ENCODE measurements around the gene SHCBP1. TPM values are rescaled to one million over a fixed set of nuclear protein-coding genes. Genes with fewer than 3 reads are reported as not detected.

The SHCBP1 gene
- total RNA-seq, 1 donor from 2014 or later, result 18.7 TPM

DNA sequence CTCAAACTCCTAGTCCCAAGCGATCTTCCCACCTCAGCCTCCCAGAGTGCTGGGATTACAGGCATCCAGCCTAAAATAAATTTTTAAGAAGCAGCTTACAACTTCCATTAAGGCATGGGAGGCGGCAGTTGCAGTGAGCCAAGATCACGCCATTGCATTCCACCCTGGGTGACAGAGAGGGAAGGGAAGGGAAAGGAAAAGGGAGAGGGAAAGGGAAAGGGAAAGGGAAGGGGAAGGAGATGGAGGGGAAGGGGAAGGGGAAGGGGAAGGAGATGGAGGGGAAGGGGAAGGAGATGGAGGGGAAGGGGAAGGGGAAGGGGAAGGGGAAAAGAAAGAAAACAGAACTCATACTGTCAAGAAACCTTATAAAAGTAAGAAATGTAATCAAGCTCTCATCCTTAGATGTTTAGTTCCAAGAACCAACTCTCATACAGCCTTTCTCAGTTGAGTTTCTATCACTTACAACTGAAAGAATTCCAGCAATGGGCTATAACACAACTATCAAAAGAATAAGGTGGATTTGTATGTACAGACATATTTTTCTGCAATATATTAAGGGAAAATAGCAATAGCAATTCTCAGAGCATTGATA lies 43.1 kb downstream of the SHCBP1 start:
- Histone ChIP-seq H3K27ac (no peak overlapping the region), H4K20me1 (ENCODE audit: low read depth) (no peaks in the 10 kb centered on the region), H3K27me3 (no peaks in the 10 kb centered on the region), H3K4me2 (no peak overlapping the region), H2AFZ (replicated peaks) (no peak overlapping the region), H3K9me3 (ENCODE audit: low read depth) (no peaks in the 10 kb centered on the region), H3K4me3 (no peak overlapping the region), H3K9ac (no peak overlapping the region), H3K79me2 (ENCODE audit: low read depth) (no peaks in the 10 kb centered on the region), H3K36me3 (peaks cover 4% of the 10 kb centered on the region), H3F3A (ENCODE audit: low read depth) (no peaks in the 10 kb centered on the region), H3K4me1 (no peaks in the 10 kb centered on the region)
- no peak overlapping the region for H3K27ac Mint-ChIP-seq
- H3K4me1 Mint-ChIP-seq, result no peaks in the 10 kb centered on the region
- H3K9me3 Mint-ChIP-seq, result no peaks in the 10 kb centered on the region
- H3K27me3 Mint-ChIP-seq (ENCODE audit: insufficient read depth, low read depth), result peaks cover 2% of the 10 kb centered on the region
- DNase-seq (ENCODE audit: low spot score), result no peak
- H3K36me3 Mint-ChIP-seq, result peaks cover 8% of the 10 kb centered on the region
- H3K4me3 Mint-ChIP-seq, result no peak overlapping the region
- TF ChIP-seq EZH2 (IDR thresholded peaks at IDR 0.05) (no peak), CTCF (IDR thresholded peaks at IDR 0.05) (no peak), EZH2phosphoT487 (IDR thresholded peaks at IDR 0.05) (no peak)

DNA sequence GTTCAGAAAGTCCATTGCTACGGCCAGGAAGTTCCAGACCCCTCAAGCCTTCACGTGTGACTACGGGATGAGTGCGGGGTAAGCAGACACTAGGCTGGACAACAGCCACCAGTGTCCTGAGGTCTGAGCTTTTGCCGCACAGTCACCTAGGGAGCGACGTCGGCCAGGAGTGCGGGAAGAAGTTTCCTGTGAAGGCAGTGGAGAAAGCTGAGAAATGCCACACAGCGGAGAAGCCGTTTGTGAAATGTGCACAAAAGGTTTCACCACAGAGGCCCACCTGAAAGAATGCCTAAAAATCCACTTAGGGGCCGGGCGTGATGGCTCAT lies 47.4 kb downstream of the SHCBP1 start:
- no peak overlapping the region for H2AFZ ChIP-seq (replicated peaks)
- H3K36me3 Mint-ChIP-seq, result no peaks in the 10 kb centered on the region
- H3K9ac ChIP-seq, result no peak overlapping the region
- no peak overlapping the region for H3K4me3 ChIP-seq
- no peak overlapping the region for H3K27ac Mint-ChIP-seq
- no peaks in the 10 kb centered on the region for H3K79me2 ChIP-seq (ENCODE audit: low read depth)
- no peaks in the 10 kb centered on the region for H3F3A ChIP-seq (ENCODE audit: low read depth)
- no peaks in the 10 kb centered on the region for H3K4me1 ChIP-seq
- DNase-seq (ENCODE audit: low spot score), result no peak
- H3K9me3 Mint-ChIP-seq, result peaks cover 6% of the 10 kb centered on the region
- no peak overlapping the region for H3K4me2 ChIP-seq
- TF ChIP-seq EZH2phosphoT487 (IDR thresholded peaks at IDR 0.05), result no peak
- no peak for TF ChIP-seq EZH2 (IDR thresholded peaks at IDR 0.05)
- TF ChIP-seq CTCF (IDR thresholded peaks at IDR 0.05), result no peak
- no peaks in the 10 kb centered on the region for H3K27me3 Mint-ChIP-seq (ENCODE audit: insufficient read depth, low read depth)
- no peaks in the 10 kb centered on the region for H3K4me1 Mint-ChIP-seq
- H4K20me1 ChIP-seq (ENCODE audit: low read depth), result no peaks in the 10 kb centered on the region
- no peaks in the 10 kb centered on the region for H3K36me3 ChIP-seq
- H3K4me3 Mint-ChIP-seq, result no peak overlapping the region
- no peaks in the 10 kb centered on the region for H3K27me3 ChIP-seq
- H3K27ac ChIP-seq, result no peak overlapping the region
- H3K9me3 ChIP-seq (ENCODE audit: low read depth), result no peaks in the 10 kb centered on the region

GRCh38 chr16:46573008-46573833 lies 48.0 kb downstream of the SHCBP1 start:
- Histone ChIP-seq H3K27ac (no peak overlapping the region), H3K4me1 (no peaks in the 10 kb centered on the region), H3K9ac (no peak overlapping the region), H3K4me3 (no peak overlapping the region), H3K9me3 (ENCODE audit: low read depth) (no peaks in the 10 kb centered on the region), H2AFZ (replicated peaks) (no peak overlapping the region), H3K36me3 (no peaks in the 10 kb centered on the region), H3K27me3 (no peaks in the 10 kb centered on the region), H3F3A (ENCODE audit: low read depth) (no peaks in the 10 kb centered on the region), H3K79me2 (ENCODE audit: low read depth) (no peaks in the 10 kb centered on the region), H3K4me2 (no peak overlapping the region), H4K20me1 (ENCODE audit: low read depth) (no peaks in the 10 kb centered on the region)
- no peaks in the 10 kb centered on the region for H3K36me3 Mint-ChIP-seq
- no peak overlapping the region for H3K27ac Mint-ChIP-seq
- no peak overlapping the region for H3K4me3 Mint-ChIP-seq
- TF ChIP-seq EZH2phosphoT487 (IDR thresholded peaks at IDR 0.05) (no peak), CTCF (IDR thresholded peaks at IDR 0.05) (no peak), EZH2 (IDR thresholded peaks at IDR 0.05) (no peak)
- H3K27me3 Mint-ChIP-seq (ENCODE audit: insufficient read depth, low read depth), result no peaks in the 10 kb centered on the region
- no peaks in the 10 kb centered on the region for H3K4me1 Mint-ChIP-seq
- DNase-seq (ENCODE audit: low spot score), result no peak
- H3K9me3 Mint-ChIP-seq, result peaks cover 6% of the 10 kb centered on the region
